Fibroblast of lung (primary cell): ENCODE results near the gene XK. TPM values are rescaled to one million over a fixed set of nuclear protein-coding genes. Genes with fewer than 3 reads are reported as not detected.
A peak's percentile ranks its signal among the peaks of the same experiment; 100 is the strongest.

Experiments used
- DNase-seq, 2 donors: peaks; one replicate each; pipeline versions ENCODE4 v3.0.0 to v3.0.0-alpha.2; 2010; ENCODE audit warnings: low read depth in 2 of 2
- H2AFZ ChIP-seq: 2 replicates; pipeline ENCODE4 v1.5.1; 2012; ENCODE audit warnings: low read length, control low read depth, inconsistent platforms
- H3K27ac ChIP-seq: 2 replicates; pipeline ENCODE4 v1.5.1; 2011; ENCODE audit warnings: low read length, control low read depth; ENCODE audit not compliant: insufficient read depth
- H3K27me3 ChIP-seq: 2 replicates; pipeline ENCODE4 v1.5.1; 2011; ENCODE audit warnings: mild to moderate bottlenecking, low read length; ENCODE audit not compliant: control insufficient read depth, insufficient read depth
- H3K36me3 ChIP-seq: 2 replicates; pipeline ENCODE4 v1.5.1; 2011; ENCODE audit warnings: low read length; ENCODE audit not compliant: control insufficient read depth, insufficient read depth
- H3K4me1 ChIP-seq: 2 replicates; pipeline ENCODE4 v1.5.1; 2011; ENCODE audit warnings: low read length; ENCODE audit not compliant: control insufficient read depth, insufficient read depth; ENCODE audit errors: extremely low read depth
- H3K4me2 ChIP-seq: 2 replicates; pipeline ENCODE4 v1.5.1; 2011; ENCODE audit warnings: low read length, control low read depth; ENCODE audit not compliant: insufficient read depth; ENCODE audit errors: extremely low read depth
- H3K4me3 ChIP-seq, 4 experiments: fragments of 200-600 bp in 1 of 4; sonication (generic) in 1 of 4; replicated peaks in 1 of 4; 2 replicates each; pipeline ENCODE4 v1.5.1; 2011 to 2016; ENCODE audit warnings: low read length in 4 of 4, low read depth in 3 of 4, mild to moderate bottlenecking in 3 of 4, control low read depth in 2 of 4, inconsistent platforms in 1 of 4, mixed read lengths in 1 of 4; ENCODE audit not compliant: insufficient read depth in 1 of 4; ENCODE audit errors: control extremely low read depth in 1 of 4
- H3K79me2 ChIP-seq: 2 replicates; pipeline ENCODE4 v1.5.1; 2012; ENCODE audit warnings: mild to moderate bottlenecking, low read length, inconsistent platforms; ENCODE audit not compliant: control insufficient read depth, insufficient read depth
- H3K9ac ChIP-seq: 2 replicates; pipeline ENCODE4 v1.5.1; 2011; ENCODE audit warnings: mild to moderate bottlenecking, low read length, control low read depth; ENCODE audit not compliant: insufficient read depth
- H3K9me3 ChIP-seq: 2 replicates; pipeline ENCODE4 v1.5.1; 2012; ENCODE audit warnings: low read depth, low read length; ENCODE audit not compliant: control insufficient read depth, insufficient read depth
- H4K20me1 ChIP-seq: 2 replicates; pipeline ENCODE4 v1.5.1; 2011; ENCODE audit warnings: low read length; ENCODE audit not compliant: control insufficient read depth, insufficient read depth; ENCODE audit errors: extremely low read depth
- CTCF ChIP-seq, 2 donors: IDR thresholded peaks in 1 of 2; conservative IDR thresholded peaks in 1 of 2; 1 replicate in 1 of 2; 2 replicates in 1 of 2; pipeline ENCODE4 v1.5.1; 2011 to 2012; ENCODE audit warnings: low read length in 2 of 2, control low read depth in 1 of 2, inconsistent platforms in 1 of 2, low read depth in 1 of 2, mild to moderate bottlenecking in 1 of 2
- EZH2 ChIP-seq: IDR thresholded peaks from 2 replicates; pipeline ENCODE4 v1.5.1; 2012; ENCODE audit warnings: low read length, control low read depth, mild to moderate bottlenecking; ENCODE audit errors: missing control alignments
- polyA plus RNA-seq, 2 donors: library from polyadenylated mRNA; depleted of rRNA in 1 of 2; stranded (reverse) in 1 of 2; unstranded in 1 of 2; fragments of >200 nt; gene quantifications; 2 replicates each; pipeline ENCODE4 v1.2.1, GENCODE V29; 2011 to 2012; ENCODE audit warnings: missing spikeins in 1 of 2
- total RNA-seq: library from RNA; depleted of rRNA; stranded (reverse); fragments of >200 nt; gene quantifications from 2 replicates; pipeline ENCODE4 v1.2.1, GENCODE V29; 2014

The XK gene
- total and polyA plus RNA-seq, 2 donors (not counting 1 experiment from before 2014, with no cell fraction given) = 0.03 to 0.17 TPM

DNA sequence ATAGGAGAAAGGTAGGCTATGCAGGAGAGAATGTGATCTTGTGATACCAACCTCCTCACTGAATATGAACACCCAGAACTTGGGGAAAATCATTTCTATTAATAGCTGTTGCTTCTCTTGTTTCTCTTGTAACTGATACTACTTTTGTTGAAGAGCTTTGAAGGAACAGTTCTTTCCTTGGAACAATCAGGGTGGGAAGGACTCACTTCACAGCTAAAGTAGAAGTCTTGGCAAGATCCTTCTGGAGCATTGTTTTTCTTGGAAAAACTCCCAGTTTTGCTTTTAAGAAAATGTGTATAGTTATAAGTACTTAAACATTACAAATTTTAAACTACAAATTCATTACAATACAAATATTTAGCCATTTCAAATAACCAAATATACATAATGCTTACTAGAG, 19.1 kb upstream of the XK start:
- no peaks in the 10 kb centered on the region for H3K9me3 ChIP-seq
- H3K4me3 ChIP-seq = no peak overlapping the region
- peak; percentile 28 to 65 for DNase-seq
- H3K27me3 ChIP-seq = no peaks in the 10 kb centered on the region
- no peaks in the 10 kb centered on the region for H4K20me1 ChIP-seq
- no peak overlapping the region for H3K9ac ChIP-seq
- H3K4me1 ChIP-seq = no peaks in the 10 kb centered on the region
- no peak overlapping the region for H3K27ac ChIP-seq
- H3K36me3 ChIP-seq = no peaks in the 10 kb centered on the region
- no peak overlapping the region for H2AFZ ChIP-seq
- no peaks in the 10 kb centered on the region for H3K79me2 ChIP-seq
- H3K4me2 ChIP-seq = no peak overlapping the region
- TF ChIP-seq EZH2 = no peak
- no peak for TF ChIP-seq CTCF (conservative IDR thresholded peaks at IDR 0.05 in 1 of 2, IDR thresholded peaks at IDR 0.05 in 1 of 2; ENCODE audit: low read depth in 1 of 2, low read length in 2 of 2)

DNA sequence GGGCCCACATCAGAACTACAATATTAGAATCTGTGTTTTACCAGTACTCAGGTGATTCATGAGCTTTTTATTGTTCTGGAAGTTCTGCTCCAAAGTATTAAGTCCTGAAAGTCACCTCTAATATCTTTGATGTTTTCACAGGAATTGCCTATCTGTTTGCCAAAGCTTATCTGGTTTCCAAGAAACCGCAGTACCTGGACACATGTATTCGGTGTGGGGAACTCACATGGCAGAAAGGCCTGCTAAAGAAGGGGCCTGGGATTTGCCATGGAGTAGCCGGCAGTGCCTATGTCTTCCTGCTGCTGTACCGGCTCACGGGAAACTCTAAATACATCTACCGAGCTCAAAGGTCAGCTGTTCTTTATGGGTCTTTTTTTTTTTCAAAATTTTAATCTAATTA, 18.4 kb upstream of the XK start:
- no peak overlapping the region for H3K9ac ChIP-seq

DNA sequence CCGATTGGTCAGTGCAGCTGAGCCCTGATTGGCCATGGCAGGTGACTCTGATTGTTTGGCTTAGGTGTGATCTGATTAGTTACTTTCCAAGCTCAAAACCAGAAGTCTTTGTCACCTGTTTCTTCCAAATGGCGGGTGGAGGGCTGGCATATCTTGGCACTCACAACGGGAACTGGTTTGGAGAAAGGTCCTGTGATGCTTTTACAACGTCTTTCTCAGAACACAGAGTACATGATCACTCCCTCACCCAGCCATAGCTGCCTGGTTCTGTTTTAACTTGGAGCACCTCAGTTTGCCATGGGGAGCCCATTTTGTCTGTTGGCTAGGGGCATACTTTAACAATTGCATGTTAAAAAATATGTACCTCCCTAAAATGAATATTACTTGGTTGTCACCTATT, 13.0 kb upstream of the XK start:
- H3K4me3 ChIP-seq = no peak overlapping the region
- H3K79me2 ChIP-seq = no peaks in the 10 kb centered on the region
- no peak for TF ChIP-seq CTCF (conservative IDR thresholded peaks at IDR 0.05 in 1 of 2, IDR thresholded peaks at IDR 0.05 in 1 of 2; ENCODE audit: low read depth in 1 of 2, low read length in 2 of 2)
- no peak for TF ChIP-seq EZH2
- H2AFZ ChIP-seq = no peak overlapping the region
- H3K4me1 ChIP-seq = no peaks in the 10 kb centered on the region
- no peak overlapping the region for H3K4me2 ChIP-seq
- no peak overlapping the region for H3K27ac ChIP-seq
- H3K36me3 ChIP-seq = no peaks in the 10 kb centered on the region
- H3K9me3 ChIP-seq = no peaks in the 10 kb centered on the region
- H3K9ac ChIP-seq = no peak overlapping the region
- no peaks in the 10 kb centered on the region for H3K27me3 ChIP-seq
- H4K20me1 ChIP-seq = no peaks in the 10 kb centered on the region
- DNase-seq = no peak

More for the DNA sequence above, 18.4 kb upstream of the XK start:
- no peak overlapping the region for H3K4me3 ChIP-seq
- H2AFZ ChIP-seq = no peak overlapping the region
- H3K27ac ChIP-seq = no peak overlapping the region
- H3K36me3 ChIP-seq = no peaks in the 10 kb centered on the region
- H3K4me1 ChIP-seq = no peaks in the 10 kb centered on the region
- H3K27me3 ChIP-seq = no peaks in the 10 kb centered on the region
- DNase-seq = no peak
- H4K20me1 ChIP-seq = no peaks in the 10 kb centered on the region
- no peak overlapping the region for H3K4me2 ChIP-seq
- TF ChIP-seq CTCF (conservative IDR thresholded peaks at IDR 0.05 in 1 of 2, IDR thresholded peaks at IDR 0.05 in 1 of 2; ENCODE audit: low read depth in 1 of 2, low read length in 2 of 2) (no peak), EZH2 (no peak)
- no peaks in the 10 kb centered on the region for H3K9me3 ChIP-seq
- H3K79me2 ChIP-seq = no peaks in the 10 kb centered on the region
